Measurements from ENCODE around the gene PAX5.

DNA sequence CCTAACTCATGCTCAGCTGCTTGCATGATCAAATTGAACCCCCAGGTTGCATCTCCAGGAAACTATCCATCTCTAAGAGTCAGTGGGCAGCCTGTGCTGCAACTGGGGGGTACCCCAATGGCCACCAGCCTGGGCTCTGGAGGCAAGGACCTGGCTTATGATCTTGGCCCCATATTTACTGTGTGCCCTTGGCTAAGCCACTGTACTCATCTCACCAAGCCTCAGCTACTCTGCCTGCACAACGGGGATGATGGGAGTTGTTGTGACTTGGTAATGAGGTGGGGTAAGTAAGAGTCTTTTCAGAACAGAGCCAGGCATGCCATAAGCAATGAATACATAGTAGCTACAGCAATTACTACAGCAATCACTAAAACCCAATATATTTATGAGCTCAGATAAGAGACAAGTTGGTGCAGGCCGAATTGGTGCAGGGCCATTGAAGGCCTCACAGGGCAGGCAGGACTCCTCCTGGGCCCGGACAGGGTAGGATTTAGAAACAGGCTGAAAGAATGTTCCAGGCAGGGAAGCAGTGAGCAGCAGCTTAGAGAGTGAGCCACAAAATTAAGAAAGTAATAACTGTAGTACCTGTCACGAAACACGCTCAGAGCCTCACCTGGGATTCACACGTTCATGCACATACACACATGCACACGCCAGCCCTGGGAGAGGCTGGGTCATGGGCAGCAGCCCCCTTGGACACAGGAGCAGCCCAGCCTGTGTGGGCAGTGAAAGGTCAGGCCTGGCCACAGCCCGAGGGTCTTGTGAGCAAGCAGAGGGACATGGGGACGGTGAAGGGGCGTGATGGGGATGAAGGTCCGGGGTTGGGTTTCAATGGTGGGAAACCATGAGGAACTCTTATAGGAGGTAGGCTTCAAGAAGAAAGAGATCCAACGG lies 74.1 kb downstream of the PAX5 start:
- no peak for TF ChIP-seq POLR2A (IDR thresholded peaks at IDR 0.05; ENCODE audit: low read length)
- TF ChIP-seq GATA1 (IDR thresholded peaks at IDR 0.05; ENCODE audit: low read depth, low read length): no peak
